ENCODE results near the gene CCL3.
"Not testable (repeated sequence)": the region's sequence is repeated elsewhere in the genome, so short reads cannot be mapped to it uniquely, and the experiment has no call there.

Gene CCL3
- total RNA-seq, result 0.31 to 5.3 (median 1.5) reads per million in 4 donors

GRCh38 chr17:36089888-36090836, at the start of gene CCL3:
Gene CCL3, minus strand, starts transcription at chr17:36090143. Its CDS starts 85 bp downstream, at chr17:36090058.
- peak in 1 of 5 donors; percentile 59 for DNase-seq

- DNase-seq, result no peak
Observed at GRCh38 chr17:36136439-36136838, 46.5 kb upstream of the CCL3 start.

- no peak for DNase-seq
Observed at GRCh38 chr17:36136036-36136435, 46.1 kb upstream of the CCL3 start.

GRCh38 chr17:36135465-36135864, 45.5 kb upstream of the CCL3 start:
- no peak for DNase-seq

- DNase-seq, result no peak
Observed at GRCh38 chr17:36133602-36134236, 43.8 kb upstream of the CCL3 start.

GRCh38 chr17:36132421-36132831, 42.5 kb upstream of the CCL3 start:
- DNase-seq, result no peak

- DNase-seq, result no peak
Observed at GRCh38 chr17:36131931-36132330, 42.0 kb upstream of the CCL3 start.

- DNase-seq, result no peak
Observed at GRCh38 chr17:36131421-36131820, 41.5 kb upstream of the CCL3 start.

GRCh38 chr17:36130346-36130745, 40.4 kb upstream of the CCL3 start:
- DNase-seq, result no peak

- DNase-seq, result no peak
Observed at GRCh38 chr17:36129616-36130015, 39.7 kb upstream of the CCL3 start.

GRCh38 chr17:36128411-36128978, 38.6 kb upstream of the CCL3 start:
- DNase-seq, result no peak

GRCh38 chr17:36127911-36128310, 38.0 kb upstream of the CCL3 start:
- no peak for DNase-seq

- DNase-seq, result no peak
Observed at GRCh38 chr17:36127199-36127893, 37.4 kb upstream of the CCL3 start.

GRCh38 chr17:36124879-36125824, 35.2 kb upstream of the CCL3 start:
- DNase-seq, result no peak

GRCh38 chr17:36123431-36123830, 33.5 kb upstream of the CCL3 start:
- no peak for DNase-seq

GRCh38 chr17:36121099-36121498, 31.2 kb upstream of the CCL3 start:
- not testable (repeated sequence) for DNase-seq

- no peak for DNase-seq
Observed at GRCh38 chr17:36120221-36120620, 30.3 kb upstream of the CCL3 start.

GRCh38 chr17:36118477-36119353, 28.8 kb upstream of the CCL3 start:
- no peak for DNase-seq

GRCh38 chr17:36117505-36118382, 27.8 kb upstream of the CCL3 start:
- no peak for DNase-seq

GRCh38 chr17:36115649-36115977, 25.7 kb upstream of the CCL3 start:
- not testable (repeated sequence) for DNase-seq

Measured in T-helper 1 cell (primary cell).